Measurements from ENCODE around the gene SPNS2.
"Not testable (repeated sequence)": the region's sequence is repeated elsewhere in the genome, so short reads cannot be mapped to it uniquely, and the experiment has no call there.

SPNS2 gene

GRCh38 chr17:4577386-4577993, 78.8 kb downstream of the SPNS2 start:
- no peak overlapping the region for H3K27ac ChIP-seq (ENCODE audit: low read length)

GRCh38 chr17:4578349-4578748, 79.7 kb downstream of the SPNS2 start:
- not testable (repeated sequence) for H3K4me1 ChIP-seq (ENCODE audit: control insufficient read depth, insufficient read depth, low read length); H3K4me3 ChIP-seq (ENCODE audit: low read length in 2 of 2); H3K9me3 ChIP-seq (ENCODE audit: control insufficient read depth in 2 of 2, low read length in 2 of 2); H3K36me3 ChIP-seq (ENCODE audit: control insufficient read depth in 2 of 2, insufficient read depth in 2 of 2, low read length in 2 of 2); H3K27ac ChIP-seq (ENCODE audit: low read length); H3K9ac ChIP-seq (ENCODE audit: low read length in 2 of 2)
- H3K27me3 ChIP-seq (ENCODE audit: control insufficient read depth in 1 of 2, insufficient read depth in 2 of 2, low read length in 2 of 2), result peaks cover 11 to 16% of the 10 kb centered on the region in 2 donors

More at GRCh38 chr17:4577386-4577993, 78.8 kb downstream of the SPNS2 start:
- Histone ChIP-seq H3K9ac (ENCODE audit: low read length in 2 of 2) (no peak overlapping the region), H3K4me1 (ENCODE audit: control insufficient read depth, insufficient read depth, low read length) (no peaks in the 10 kb centered on the region), H3K27me3 (ENCODE audit: control insufficient read depth in 1 of 2, insufficient read depth in 2 of 2, low read length in 2 of 2) (peaks cover 5 to 7% of the 10 kb centered on the region in 2 donors), H3K36me3 (ENCODE audit: control insufficient read depth in 2 of 2, insufficient read depth in 2 of 2, low read length in 2 of 2) (no peaks in the 10 kb centered on the region), H3K4me3 (ENCODE audit: low read length in 2 of 2) (no peak overlapping the region), H3K9me3 (ENCODE audit: control insufficient read depth in 2 of 2, low read length in 2 of 2) (no peaks in the 10 kb centered on the region)

GRCh38 chr17:4579678-4580077, 81.0 kb downstream of the SPNS2 start:
- H3K4me3 ChIP-seq (ENCODE audit: low read length in 2 of 2), result no peak overlapping the region
- H3K27ac ChIP-seq (ENCODE audit: low read length), result no peak overlapping the region
- no peaks in the 10 kb centered on the region for H3K36me3 ChIP-seq (ENCODE audit: control insufficient read depth in 2 of 2, insufficient read depth in 2 of 2, low read length in 2 of 2)
- peaks cover 11% of the 10 kb centered on the region for H3K4me1 ChIP-seq (ENCODE audit: control insufficient read depth, insufficient read depth, low read length)
- no peak overlapping the region for H3K9ac ChIP-seq (ENCODE audit: low read length in 2 of 2)
- no peaks in the 10 kb centered on the region for H3K9me3 ChIP-seq (ENCODE audit: control insufficient read depth in 2 of 2, low read length in 2 of 2)
- H3K27me3 ChIP-seq (ENCODE audit: control insufficient read depth in 1 of 2, insufficient read depth in 2 of 2, low read length in 2 of 2), result peaks cover 23 to 24% of the 10 kb centered on the region in 2 donors

- Histone ChIP-seq H3K9ac (ENCODE audit: low read length in 2 of 2) (no peak overlapping the region), H3K27me3 (ENCODE audit: control insufficient read depth in 1 of 2, insufficient read depth in 2 of 2, low read length in 2 of 2) (peaks cover 24 to 31% of the 10 kb centered on the region in 2 donors), H3K27ac (ENCODE audit: low read length) (no peak overlapping the region), H3K9me3 (ENCODE audit: control insufficient read depth in 2 of 2, low read length in 2 of 2) (no peaks in the 10 kb centered on the region), H3K4me3 (ENCODE audit: low read length in 2 of 2) (no peak overlapping the region), H3K36me3 (ENCODE audit: control insufficient read depth in 2 of 2, insufficient read depth in 2 of 2, low read length in 2 of 2) (no peaks in the 10 kb centered on the region), H3K4me1 (ENCODE audit: control insufficient read depth, insufficient read depth, low read length) (peaks cover 11% of the 10 kb centered on the region)
Observed at GRCh38 chr17:4580291-4580690, 81.6 kb downstream of the SPNS2 start.

- H3K9me3 ChIP-seq (ENCODE audit: control insufficient read depth in 2 of 2, low read length in 2 of 2), result no peaks in the 10 kb centered on the region
- no peak overlapping the region for H3K4me3 ChIP-seq (ENCODE audit: low read length in 2 of 2)
- H3K4me1 ChIP-seq (ENCODE audit: control insufficient read depth, insufficient read depth, low read length), result peaks cover 11% of the 10 kb centered on the region
- no peaks in the 10 kb centered on the region for H3K36me3 ChIP-seq (ENCODE audit: control insufficient read depth in 2 of 2, insufficient read depth in 2 of 2, low read length in 2 of 2)
- peaks cover 27 to 39% of the 10 kb centered on the region in 2 donors for H3K27me3 ChIP-seq (ENCODE audit: control insufficient read depth in 1 of 2, insufficient read depth in 2 of 2, low read length in 2 of 2)
- no peak overlapping the region for H3K27ac ChIP-seq (ENCODE audit: low read length)
- no peak overlapping the region for H3K9ac ChIP-seq (ENCODE audit: low read length in 2 of 2)
Observed at GRCh38 chr17:4582101-4582501, 83.4 kb downstream of the SPNS2 start.

GRCh38 chr17:4582691-4583090, 84.0 kb downstream of the SPNS2 start:
- Histone ChIP-seq H3K27me3 (ENCODE audit: control insufficient read depth in 1 of 2, insufficient read depth in 2 of 2, low read length in 2 of 2) (peaks cover 27 to 39% of the 10 kb centered on the region in 2 donors), H3K9ac (ENCODE audit: low read length in 2 of 2) (no peak overlapping the region), H3K27ac (ENCODE audit: low read length) (no peak overlapping the region), H3K4me3 (ENCODE audit: low read length in 2 of 2) (no peak overlapping the region), H3K4me1 (ENCODE audit: control insufficient read depth, insufficient read depth, low read length) (peaks cover 11% of the 10 kb centered on the region), H3K36me3 (ENCODE audit: control insufficient read depth in 2 of 2, insufficient read depth in 2 of 2, low read length in 2 of 2) (no peaks in the 10 kb centered on the region), H3K9me3 (ENCODE audit: control insufficient read depth in 2 of 2, low read length in 2 of 2) (no peaks in the 10 kb centered on the region)

GRCh38 chr17:4583206-4583605, 84.5 kb downstream of the SPNS2 start:
- Histone ChIP-seq H3K36me3 (ENCODE audit: control insufficient read depth in 2 of 2, insufficient read depth in 2 of 2, low read length in 2 of 2) (no peaks in the 10 kb centered on the region), H3K27me3 (ENCODE audit: control insufficient read depth in 1 of 2, insufficient read depth in 2 of 2, low read length in 2 of 2) (peaks cover 27 to 39% of the 10 kb centered on the region in 2 donors), H3K4me3 (ENCODE audit: low read length in 2 of 2) (no peak overlapping the region), H3K9ac (ENCODE audit: low read length in 2 of 2) (no peak overlapping the region), H3K27ac (ENCODE audit: low read length) (no peak overlapping the region), H3K4me1 (ENCODE audit: control insufficient read depth, insufficient read depth, low read length) (peaks cover 11% of the 10 kb centered on the region), H3K9me3 (ENCODE audit: control insufficient read depth in 2 of 2, low read length in 2 of 2) (no peaks in the 10 kb centered on the region)

GRCh38 chr17:4583782-4584100, 85.1 kb downstream of the SPNS2 start:
- Histone ChIP-seq H3K36me3 (ENCODE audit: control insufficient read depth in 2 of 2, insufficient read depth in 2 of 2, low read length in 2 of 2) (no peaks in the 10 kb centered on the region), H3K9me3 (ENCODE audit: control insufficient read depth in 2 of 2, low read length in 2 of 2) (no peaks in the 10 kb centered on the region), H3K9ac (ENCODE audit: low read length in 2 of 2) (no peak overlapping the region), H3K4me1 (ENCODE audit: control insufficient read depth, insufficient read depth, low read length) (peaks cover 11% of the 10 kb centered on the region), H3K27ac (ENCODE audit: low read length) (no peak overlapping the region), H3K27me3 (ENCODE audit: control insufficient read depth in 1 of 2, insufficient read depth in 2 of 2, low read length in 2 of 2) (peaks cover 27 to 39% of the 10 kb centered on the region in 2 donors), H3K4me3 (ENCODE audit: low read length in 2 of 2) (peak overlapping the region; percentile 51 to 67)

- Histone ChIP-seq H3K4me1 (ENCODE audit: control insufficient read depth, insufficient read depth, low read length) (peaks cover 11% of the 10 kb centered on the region), H3K4me3 (ENCODE audit: low read length in 2 of 2) (peak within 1 kb of the TSS; percentile 51 to 67), H3K9me3 (ENCODE audit: control insufficient read depth in 2 of 2, low read length in 2 of 2) (no peaks in the 10 kb centered on the region), H3K9ac (ENCODE audit: low read length in 2 of 2) (no peak within 1 kb of the TSS), H3K36me3 (ENCODE audit: control insufficient read depth in 2 of 2, insufficient read depth in 2 of 2, low read length in 2 of 2) (no peaks in the 10 kb centered on the region), H3K27ac (ENCODE audit: low read length) (no peak within 1 kb of the TSS), H3K27me3 (ENCODE audit: control insufficient read depth in 1 of 2, insufficient read depth in 2 of 2, low read length in 2 of 2) (peaks cover 27 to 39% of the 10 kb centered on the region in 2 donors)
Observed at GRCh38 chr17:4584101-4584916, 85.6 kb downstream of the SPNS2 start, which contains the start of gene SMTNL2. SMTNL2 (plus strand) TSS chr17:4584529; CDS start chr17:4584606, 77 bp downstream.

- no peaks in the 10 kb centered on the region for H3K36me3 ChIP-seq (ENCODE audit: control insufficient read depth in 2 of 2, insufficient read depth in 2 of 2, low read length in 2 of 2)
- H3K9ac ChIP-seq (ENCODE audit: low read length in 2 of 2), result no peak overlapping the region
- peaks cover 27 to 39% of the 10 kb centered on the region in 2 donors for H3K27me3 ChIP-seq (ENCODE audit: control insufficient read depth in 1 of 2, insufficient read depth in 2 of 2, low read length in 2 of 2)
- H3K4me3 ChIP-seq (ENCODE audit: low read length in 2 of 2), result peak overlapping the region in 1 of 2 donors; percentile 67
- H3K27ac ChIP-seq (ENCODE audit: low read length), result no peak overlapping the region
- H3K9me3 ChIP-seq (ENCODE audit: control insufficient read depth in 2 of 2, low read length in 2 of 2), result no peaks in the 10 kb centered on the region
- peaks cover 11% of the 10 kb centered on the region for H3K4me1 ChIP-seq (ENCODE audit: control insufficient read depth, insufficient read depth, low read length)
Observed at GRCh38 chr17:4584917-4585637, 86.4 kb downstream of the SPNS2 start.
